ENCODE measurements around the gene FAM221B. TPM values are rescaled to one million over a fixed set of nuclear protein-coding genes. Genes with fewer than 3 reads are reported as not detected.

Gene FAM221B
- polyA plus RNA-seq, 1 donor from 2014 or later: 0.09 TPM

- H3K36me3 ChIP-seq (ENCODE audit: insufficient read depth, low read length): no peaks in the 10 kb centered on the region
- H3K9me2 ChIP-seq (ENCODE audit: insufficient read depth, low read length): no peaks in the 10 kb centered on the region
- TF ChIP-seq POLR2AphosphoS5 (IDR thresholded peaks at IDR 0.05) (no peak), MXI1 (conservative IDR thresholded peaks at IDR 0.05; ENCODE audit: poor library complexity, severe bottlenecking) (no peak), SMC3 (conservative IDR thresholded peaks at IDR 0.05; ENCODE audit: poor library complexity) (no peak), TAF1 (IDR thresholded peaks at IDR 0.05; ENCODE audit: low read depth) (no peak), RAD21 (conservative IDR thresholded peaks at IDR 0.05) (no peak), REST (IDR thresholded peaks at IDR 0.05; ENCODE audit: borderline replicate concordance) (no peak), EP300 (conservative IDR thresholded peaks at IDR 0.05; ENCODE audit: poor library complexity, severe bottlenecking) (no peak), EZH2 (IDR thresholded peaks at IDR 0.05; ENCODE audit: borderline replicate concordance, insufficient read depth, low read length, poor library complexity, severe bottlenecking) (no peak), CTCF (IDR thresholded peaks at IDR 0.05; ENCODE audit: poor library complexity, severe bottlenecking) (no peak)
- no peaks in the 10 kb centered on the region for H4K20me1 ChIP-seq (ENCODE audit: insufficient read depth)
- H3K4me3 ChIP-seq (ENCODE audit: low read length): no peak overlapping the region
- no peak overlapping the region for H3K9ac ChIP-seq (ENCODE audit: low read length)
- no peaks in the 10 kb centered on the region for H3K9me3 ChIP-seq (ENCODE audit: low read length)
- no peaks in the 10 kb centered on the region for H3K27me3 ChIP-seq (ENCODE audit: insufficient read depth, low read depth, low read length)
- H2AFZ ChIP-seq (ENCODE audit: low read depth, low read length): no peak overlapping the region
- H3K27ac ChIP-seq (ENCODE audit: low read length): no peak overlapping the region
- H3K4me2 ChIP-seq (ENCODE audit: low read length): no peak overlapping the region
- H3K79me2 ChIP-seq (replicated peaks; ENCODE audit: insufficient read depth, low read length): no peaks in the 10 kb centered on the region
- no peaks in the 10 kb centered on the region for H3F3A ChIP-seq (ENCODE audit: insufficient read depth, low read length, poor library complexity, severe bottlenecking)
Observed at GRCh38 chr9:35867538-35867937, 39.0 kb upstream of the FAM221B start.

GRCh38 chr9:35864695-35865255, 36.2 kb upstream of the FAM221B start:
- Histone ChIP-seq H3K4me3 (ENCODE audit: low read length) (no peak overlapping the region), H3K9ac (ENCODE audit: low read length) (no peak overlapping the region)
- no peak for TF ChIP-seq CTCF (IDR thresholded peaks at IDR 0.05; ENCODE audit: poor library complexity, severe bottlenecking)
- no peak for TF ChIP-seq REST (IDR thresholded peaks at IDR 0.05; ENCODE audit: borderline replicate concordance)

More at GRCh38 chr9:35864695-35865255, 36.2 kb upstream of the FAM221B start:
- no peaks in the 10 kb centered on the region for H3K9me3 ChIP-seq (ENCODE audit: low read length)
- H3K27ac ChIP-seq (ENCODE audit: low read length): no peak overlapping the region
- no peaks in the 10 kb centered on the region for H3K27me3 ChIP-seq (ENCODE audit: insufficient read depth, low read depth, low read length)
- no peaks in the 10 kb centered on the region for H3K9me2 ChIP-seq (ENCODE audit: insufficient read depth, low read length)
- H3K79me2 ChIP-seq (replicated peaks; ENCODE audit: insufficient read depth, low read length): no peaks in the 10 kb centered on the region
- no peaks in the 10 kb centered on the region for H4K20me1 ChIP-seq (ENCODE audit: insufficient read depth)
- no peak overlapping the region for H3K4me2 ChIP-seq (ENCODE audit: low read length)
- H3F3A ChIP-seq (ENCODE audit: insufficient read depth, low read length, poor library complexity, severe bottlenecking): no peaks in the 10 kb centered on the region
- no peak overlapping the region for H2AFZ ChIP-seq (ENCODE audit: low read depth, low read length)
- no peaks in the 10 kb centered on the region for H3K36me3 ChIP-seq (ENCODE audit: insufficient read depth, low read length)

Measured in neural cell (in vitro differentiated cells).